Heart right ventricle (tissue), 16 donors: ENCODE measurements around the gene COL7A1. TPM values are rescaled to one million over a fixed set of nuclear protein-coding genes. Genes with fewer than 3 reads are reported as not detected.
"Not testable (repeated sequence)": the region's sequence is repeated elsewhere in the genome, so short reads cannot be mapped to it uniquely, and the experiment has no call there.

Experiments used
- ATAC-seq, 8 donors: fragments of 200-7000 bp; cut with Tn5 transposase; one replicate each; pipeline ENCODE4 v1.9.1; 2020; ENCODE audit warnings: mild to moderate bottlenecking in 8 of 8, moderate library complexity in 8 of 8, moderate number of reproducible peaks in 1 of 8
- DNase-seq, 2 donors: peaks; one replicate each; pipeline ENCODE4 v3.0.0-alpha.2; 2020
- H3K27ac ChIP-seq, 10 donors: fragments of 200-600 bp; sonication (generic) in 2 of 10; one replicate each; pipeline versions ENCODE4 v1.5.0 to v1.8.0; 2020 to 2022; ENCODE audit warnings: mild to moderate bottlenecking in 3 of 10
- H3K27me3 ChIP-seq, 7 donors: fragments of 200-600 bp; one replicate each; pipeline ENCODE4 v1.8.0; 2021 to 2022; ENCODE audit warnings: mild to moderate bottlenecking in 2 of 7
- H3K36me3 ChIP-seq, 9 donors: fragments of 200-600 bp; sonication (generic) in 1 of 9; one replicate each; pipeline versions ENCODE4 v1.5.0 to v1.8.0; 2020 to 2022; ENCODE audit warnings: mild to moderate bottlenecking in 2 of 9
- H3K4me1 ChIP-seq, 9 donors: fragments of 200-600 bp; sonication (generic) in 1 of 9; one replicate each; pipeline versions ENCODE4 v1.5.0 to v1.8.0; 2020 to 2022; ENCODE audit warnings: mild to moderate bottlenecking in 4 of 9
- H3K4me3 ChIP-seq, 10 donors: fragments of 200-600 bp; sonication (generic) in 2 of 10; one replicate each; pipeline versions ENCODE4 v1.5.0 to v1.8.0; 2020 to 2022; ENCODE audit warnings: mild to moderate bottlenecking in 7 of 10, moderate library complexity in 2 of 10
- H3K9me3 ChIP-seq, 11 donors: fragments of 200-600 bp in 10 of 11; sonication (generic) in 2 of 11; one replicate each; pipeline versions ENCODE4 v1.5.0 to v1.8.0; 2013 to 2022; ENCODE audit warnings: mild to moderate bottlenecking in 2 of 11, control low read depth in 1 of 11, moderate library complexity in 1 of 11
- CTCF ChIP-seq, 9 donors: fragments of 200-600 bp; sonication (generic) in 2 of 9; IDR thresholded peaks; one replicate each; pipeline versions ENCODE4 v1.5.0 to v1.8.0; 2021 to 2022; ENCODE audit warnings: antibody characterized with exemption in 9 of 9, mild to moderate bottlenecking in 5 of 9, moderate library complexity in 1 of 9
- WGBS, 2 donors: extraction: QIAGEN DNeasy Blood & Tissue Kit; methylation state at CpG; one replicate each; pipeline ENCODE4 v1.1.7; 2013; ENCODE audit warnings: inconsistent platforms in 1 of 2; 5-methylcytosine and 5-hydroxymethylcytosine counted together
- intact Hi-C, 10 donors: fragments of 100-400 bp; cut with DNase I; formaldehyde crosslinking; loops; one replicate each; pipeline versions ENCODE4 v1.11.1 to v1.14.2; 2022
- polyA plus RNA-seq, 2 donors: library from polyadenylated mRNA; stranded (reverse); fragments of 200-250 nt; gene quantifications; one replicate each; pipeline ENCODE4 v1.2.3, GENCODE V29; 2013
- total RNA-seq, 10 donors: library from RNA; stranded (reverse); fragmentation: NEBNext Ultra II Directional in 3 of 10; extraction: Animal tissue kit (Norgen Biotek cat#: 25700) in 3 of 10; gene quantifications; one replicate each; pipeline versions ENCODE4 v1.2.1 to v1.2.4, GENCODE V29; 2021 to 2023
- donor health status: Arrhythmogenic right ventricular cardiomyopathy.
- donor health status: ischemic (EF 13 %, LVEDD 7.1; RV severe dilation, severe dysfunction).
- donor health status: healthy with polysubstance abuse.
- donor health status: DM: no; HTN: yes; CAD: no.
- donor health status: DM: no; HTN: no; CAD: no.
- donor health status: ischemic (EF 25% LVEDD 6.9; RV normal size, moderate dysfunction).
- donor health status: ischemic (EF 25% LVEDD 5.7; RV mildly dilated, moderate dysfunction).
- donor health status: healthy.
- donor health status: DM: yes; HTN: yes; CAD: no.
- donor health status: Ischemic cardiomyopathy.
- donor health status: ischemic (EF 35%, LVEDD 5.7; RV mildly dilated, moderate dysfunction).
- donor health status: nonischemic (EF 11% LVEDD 7.7; RV severe dilation, severe dysfunction).
- donor health status: DM: yes; HTN: yes; CAD: no.
- donor health status: PGD.
- donor health status: ischemic (EF 29% LVEDD 5.4; RV normal size, mild dysfunction).
- donor health status: nonischemic (EF 23%, LVEDD 6.1; RV moderate dilation, normal function).

COL7A1 gene
- total and polyA plus RNA-seq, 12 donors: 6.1 to 63.5 (median 12.6) TPM

GRCh38 chr3:48553886-48554845, 41.0 kb downstream of the COL7A1 start:
- H3K36me3 ChIP-seq: no peaks in the 10 kb centered on the region
- no peaks in the 10 kb centered on the region for H3K27me3 ChIP-seq
- DNase-seq (no peak), ATAC-seq (no peak)
- WGBS, 2 donors: 86 to 95% methylated on average over 14 of the region's 14 CpGs
- peak overlapping the region in 1 of 10 donors; percentile 73 for H3K27ac ChIP-seq
- H3K4me3 ChIP-seq: no peak overlapping the region
- peaks cover 0 to 66% (median 15%) of the 10 kb centered on the region in 9 donors for H3K4me1 ChIP-seq
- H3K9me3 ChIP-seq: no peaks in the 10 kb centered on the region
- intact Hi-C loops: loop anchor here in 5 of 10 donors (5.0 to 10.0 kb wide), 2 partner anchors 152 to 279 kb away; no protein-coding TSS in a partner anchor
- TF ChIP-seq CTCF (IDR thresholded peaks at IDR 0.05): no peak

- no peak for ATAC-seq
Observed at GRCh38 chr3:48553361-48553760, 41.8 kb downstream of the COL7A1 start.

GRCh38 chr3:48552111-48552951, 42.8 kb downstream of the COL7A1 start:
- TF ChIP-seq CTCF (IDR thresholded peaks at IDR 0.05): no peak
- peak overlapping the region in 1 of 10 donors; percentile 73 for H3K27ac ChIP-seq
- peaks cover 0 to 55% (median 7%) of the 10 kb centered on the region in 9 donors for H3K4me1 ChIP-seq
- ATAC-seq: no peak
- intact Hi-C loops: loop anchor here in 5 of 10 donors (5.0 to 10.0 kb wide), 2 partner anchors 150 to 278 kb away; no protein-coding TSS in a partner anchor
- DNase-seq: no peak
- 83 to 85% methylated on average over 14 of the region's 14 CpGs for WGBS, 2 donors
- H3K27me3 ChIP-seq: no peaks in the 10 kb centered on the region
- no peak overlapping the region for H3K4me3 ChIP-seq
- H3K9me3 ChIP-seq: no peaks in the 10 kb centered on the region
- H3K36me3 ChIP-seq: peaks cover 0 to 10% (median 0%) of the 10 kb centered on the region in 9 donors

More at GRCh38 chr3:48553361-48553760, 41.8 kb downstream of the COL7A1 start:
- TF ChIP-seq CTCF (IDR thresholded peaks at IDR 0.05): no peak
- DNase-seq: no peak
- peaks cover 0 to 66% (median 17%) of the 10 kb centered on the region in 9 donors for H3K4me1 ChIP-seq
- H3K4me3 ChIP-seq: no peak overlapping the region
- intact Hi-C loops: loop anchor here in 5 of 10 donors (5.0 to 10.0 kb wide), 2 partner anchors 151 to 279 kb away; no protein-coding TSS in a partner anchor
- H3K36me3 ChIP-seq: no peaks in the 10 kb centered on the region
- H3K27ac ChIP-seq: peak overlapping the region in 1 of 10 donors; percentile 73
- 89 to 98% methylated on average over 5 of the region's 5 CpGs for WGBS, 2 donors
- H3K27me3 ChIP-seq: no peaks in the 10 kb centered on the region
- no peaks in the 10 kb centered on the region for H3K9me3 ChIP-seq

GRCh38 chr3:48551651-48552050, 43.5 kb downstream of the COL7A1 start:
- H3K36me3 ChIP-seq: peaks cover 0 to 16% (median 0%) of the 10 kb centered on the region in 9 donors
- intact Hi-C loops: loop anchor here in 5 of 10 donors (5.0 to 10.0 kb wide), 2 partner anchors 149 to 277 kb away; no protein-coding TSS in a partner anchor
- WGBS, 2 donors: 91 to 95% methylated on average over 7 of the region's 7 CpGs
- H3K4me3 ChIP-seq, H3K9me3 ChIP-seq, H3K27ac ChIP-seq, DNase-seq, H3K27me3 ChIP-seq, ATAC-seq: not testable (repeated sequence)
- peaks cover 0 to 51% (median 5%) of the 10 kb centered on the region in 9 donors for H3K4me1 ChIP-seq
